IMR-90 (cell line): ENCODE data around the gene CRTC1.

Source experiments
- CTCF ChIP-seq: conservative IDR thresholded peaks from 2 replicates; pipeline ENCODE4 v1.5.1; 2012; ENCODE audit warnings: mild to moderate bottlenecking, low read depth, low read length, improper control_type of control experiment
- ELK1 ChIP-seq: fragments of 150-350 bp; IDR thresholded peaks from 2 replicates; pipeline ENCODE4 v1.6.1; 2016; ENCODE audit warnings: low read depth, mild to moderate bottlenecking, low read length, moderate library complexity, borderline replicate concordance
- POLR2A ChIP-seq: IDR thresholded peaks from 2 replicates; pipeline ENCODE4 v1.6.1; 2012; ENCODE audit warnings: mild to moderate bottlenecking, low read depth, low read length

- TF ChIP-seq CTCF: no peak
- peak; percentile 72 for TF ChIP-seq POLR2A
- TF ChIP-seq ELK1: no peak
These were observed 32.9 kb upstream of the CRTC1 start for GRCh38 chr19:18650468-18651041.
